VCaP (cell line): ENCODE data around the gene ACSM3.

Experiments
- H3K27ac ChIP-seq: fragments of 450-650 bp; 2 replicates; pipeline ENCODE4 v1.5.1; 2017
- CTCF ChIP-seq: fragments of 450-650 bp; conservative IDR thresholded peaks from 2 replicates; pipeline ENCODE4 v1.5.1; 2017; ENCODE audit warnings: mild to moderate bottlenecking, moderate library complexity

ACSM3 gene

DNA sequence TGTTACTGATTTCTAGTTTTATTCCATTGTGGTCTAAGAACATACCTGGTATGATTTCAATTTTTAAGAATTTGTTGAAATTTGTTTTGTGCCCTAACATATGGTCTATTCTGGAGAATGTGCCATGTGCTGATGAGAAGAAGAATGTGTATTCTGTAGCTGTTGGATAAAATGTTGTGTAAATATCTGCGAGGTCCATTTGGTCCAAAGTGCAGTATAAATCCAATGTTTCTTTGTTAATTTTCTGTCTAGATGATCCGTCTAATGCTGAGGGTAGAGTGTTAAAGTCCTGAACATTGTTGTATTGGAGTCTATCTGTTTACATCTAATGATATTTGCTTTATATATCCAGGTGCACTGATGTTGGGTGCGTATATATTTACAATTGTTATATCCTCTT is 9.9 kb downstream of the ACSM3 start:
- no peak for TF ChIP-seq CTCF
- no peak overlapping the region for H3K27ac ChIP-seq

GRCh38 chr16:20774703-20775362 is 11.0 kb downstream of the ACSM3 start:
- peak; percentile 70 for TF ChIP-seq CTCF
- H3K27ac ChIP-seq: no peak overlapping the region

GRCh38 chr16:20781697-20782096 is 17.9 kb downstream of the ACSM3 start:
- H3K27ac ChIP-seq: no peak overlapping the region
- TF ChIP-seq CTCF: no peak

- no peak overlapping the region for H3K27ac ChIP-seq
These were observed 18.7 kb downstream of the ACSM3 start for GRCh38 chr16:20782470-20782869.

DNA sequence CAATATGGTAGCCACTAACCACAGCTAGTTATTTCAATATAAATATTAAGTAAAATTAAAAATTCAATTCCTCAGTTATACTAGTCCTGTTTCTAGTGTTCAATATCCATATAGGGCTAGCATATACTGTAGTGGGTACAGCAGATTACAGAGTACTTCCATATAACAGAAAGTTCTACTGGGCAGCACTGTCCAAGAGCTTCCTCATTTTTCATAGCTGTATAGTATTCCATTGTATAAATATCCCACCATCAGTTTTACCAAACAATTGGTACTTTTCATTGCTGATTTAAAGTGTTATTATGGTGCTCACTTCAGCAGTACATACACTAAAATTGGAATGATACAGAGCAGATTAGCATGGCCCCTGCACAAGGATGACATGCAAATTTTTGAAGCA is 20.4 kb downstream of the ACSM3 start:
- H3K27ac ChIP-seq: no peak overlapping the region
- no peak for TF ChIP-seq CTCF

More at GRCh38 chr16:20782470-20782869, 18.7 kb downstream of the ACSM3 start:
- TF ChIP-seq CTCF: no peak

DNA sequence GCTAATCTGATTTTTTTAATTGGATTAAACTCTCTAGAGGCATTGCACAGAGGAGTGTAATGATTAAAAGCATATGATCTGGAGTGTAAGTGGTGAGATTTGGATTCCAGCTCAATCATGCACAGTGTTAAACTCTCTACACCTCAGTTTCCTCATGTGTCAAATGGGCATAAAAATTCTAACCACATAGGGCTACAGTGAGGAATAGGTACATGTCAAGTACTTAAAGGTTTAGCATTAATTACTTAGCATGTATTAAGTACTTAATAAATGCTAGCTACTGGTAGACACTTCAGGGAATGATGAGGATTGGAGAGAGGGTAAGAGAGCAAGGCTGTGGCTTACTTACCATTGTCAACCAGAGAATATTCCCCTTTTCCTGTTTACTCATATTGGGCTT is 25.3 kb downstream of the ACSM3 start:
- no peak for TF ChIP-seq CTCF
- no peak overlapping the region for H3K27ac ChIP-seq

DNA sequence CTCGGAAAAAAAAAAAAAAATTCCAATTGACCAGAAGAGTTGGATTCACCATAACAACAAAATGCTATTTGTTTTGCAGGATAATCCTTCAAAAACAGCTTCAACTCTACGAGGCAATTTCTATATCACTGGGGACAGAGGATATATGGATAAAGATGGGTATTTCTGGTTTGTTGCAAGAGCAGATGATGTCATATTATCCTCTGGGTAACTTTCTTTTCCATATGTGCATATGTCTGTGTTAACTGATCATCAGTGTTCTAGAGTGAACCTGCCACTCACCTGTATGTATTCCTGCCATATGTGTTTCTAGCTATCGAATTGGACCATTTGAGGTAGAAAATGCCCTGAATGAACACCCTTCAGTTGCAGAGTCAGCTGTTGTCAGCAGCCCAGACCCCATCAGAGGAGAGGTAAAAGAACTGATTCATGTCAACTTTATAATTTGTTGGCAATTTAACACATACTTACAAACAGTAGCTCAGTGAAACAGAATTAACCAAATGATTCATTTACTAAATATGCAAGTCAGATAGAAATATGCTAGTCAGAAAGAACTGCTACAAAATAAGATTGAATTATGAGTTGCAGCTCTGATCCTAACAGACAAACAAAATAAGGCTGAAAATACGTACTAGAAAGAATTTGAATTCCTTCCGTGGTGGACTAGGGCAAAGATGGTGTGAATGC is 28.3 kb downstream of the ACSM3 start:
- no peak for TF ChIP-seq CTCF
- no peak overlapping the region; the same call in 1 of the 2 replicates for H3K27ac ChIP-seq
